Panc1 (cell line): ENCODE data around the gene CDC42EP5. TPM values are rescaled to one million over a fixed set of nuclear protein-coding genes. Genes with fewer than 3 reads are reported as not detected.
A peak's percentile ranks its signal among the peaks of the same experiment; 100 is the strongest.
"Not testable (repeated sequence)": the region's sequence is repeated elsewhere in the genome, so short reads cannot be mapped to it uniquely, and the experiment has no call there.

Experiments
- ATAC-seq: fragments of 200-7000 bp; cut with Tn5 transposase; 2 replicates; pipeline ENCODE4 v1.9.1; 2020; ENCODE audit warnings: mild to moderate bottlenecking, moderate library complexity
- BruUV-seq: library from RNA; stranded (reverse); fragments of 400-500 nt; replicated peaks from 2 replicates; lab custom pipeline; 2021; lab: Mats Ljungman, UMichigan
- CTCF ChIA-PET: fragments of 300-600 bp; sonication (Branson Sonifier 250); formaldehyde crosslinking; loops from one replicate; lab custom pipeline; 2022; ENCODE audit warnings: antibody characterized with exemption; lab: Charles Lee
- POLR2A ChIA-PET: fragments of 300-600 bp; sonication (Branson Sonifier 250); formaldehyde crosslinking; loops from one replicate; lab custom pipeline; 2022; ENCODE audit warnings: antibody characterized with exemption; lab: Charles Lee
- DNase-seq: peaks from one replicate; pipeline ENCODE4 v3.0.0-alpha.2; 2010; ENCODE audit warnings: low read depth, low spot score
- H3K27ac ChIP-seq: 2 replicates; pipeline ENCODE4 v1.5.1; 2011; ENCODE audit warnings: mild to moderate bottlenecking, low read length, inconsistent platforms
- H3K27me3 ChIP-seq: fragments of 200-500 bp; sonication (Bioruptor generic); 2 replicates; pipeline ENCODE4 v1.6.0; 2014; ENCODE audit warnings: low read length, inconsistent platforms; ENCODE audit not compliant: control insufficient read depth, insufficient read depth
- H3K36me3 ChIP-seq: fragments of 200-500 bp; sonication (Bioruptor generic); 2 replicates; pipeline ENCODE4 v1.5.1; 2014; ENCODE audit warnings: inconsistent platforms, mild to moderate bottlenecking, low read length, moderate library complexity; ENCODE audit not compliant: control insufficient read depth, insufficient read depth
- H3K4me1 ChIP-seq: 2 replicates; pipeline ENCODE4 v1.5.1; 2011; ENCODE audit warnings: inconsistent platforms, mild to moderate bottlenecking, low read length, moderate library complexity; ENCODE audit not compliant: control insufficient read depth, insufficient read depth
- H3K4me3 ChIP-seq, 2 experiments: 2 replicates each; pipeline ENCODE4 v1.5.1; 2011 to 2012; ENCODE audit warnings: low read depth in 2 of 2, low read length in 2 of 2, mild to moderate bottlenecking in 2 of 2, inconsistent platforms in 1 of 2, moderate library complexity in 1 of 2
- H3K9me3 ChIP-seq: fragments of 200-500 bp; sonication (Bioruptor generic); 2 replicates; pipeline ENCODE4 v1.5.1; 2014; ENCODE audit warnings: low read depth, mild to moderate bottlenecking, inconsistent platforms, low read length, moderate library complexity; ENCODE audit not compliant: control insufficient read depth, insufficient read depth
- POLR2AphosphoS5 ChIP-seq: IDR thresholded peaks from 2 replicates; pipeline ENCODE4 v1.6.1; 2012; ENCODE audit warnings: mild to moderate bottlenecking, low read depth, low read length, moderate library complexity
- SIN3A ChIP-seq: IDR thresholded peaks from 2 replicates; pipeline ENCODE4 v1.6.1; 2012; ENCODE audit warnings: low read depth, mild to moderate bottlenecking, low read length, moderate library complexity, borderline replicate concordance; ENCODE audit not compliant: insufficient read depth
- TCF7L2 ChIP-seq: IDR thresholded peaks from 2 replicates; pipeline ENCODE4 v1.6.1; 2011; ENCODE audit warnings: mild to moderate bottlenecking, low read depth, low read length, inconsistent platforms
- in situ Hi-C: cut with HindIII; loops from 2 replicates; pipeline ENCODE4 v1.10.0; 2016; ENCODE audit warnings: low sequenced_read_pairs, low pct_unique_long_range_greater_than_20kb
- intact Hi-C: fragments of 100-400 bp; cut with micrococcal nuclease; formaldehyde crosslinking; loops from one replicate; pipeline ENCODE4 v1.10.0; 2022; ENCODE audit not compliant: unreplicated experiment
- total RNA-seq: library from RNA; stranded (reverse); gene quantifications from one replicate; pipeline ENCODE4 v1.2.1, GENCODE V29; 2021; ENCODE audit not compliant: unreplicated experiment
- TF ChIP-seq, protein P1 (sequence below), 2 experiments: IDR thresholded peaks; 2 replicates each; pipeline ENCODE4 v1.6.1; 2011 to 2012; ENCODE audit warnings: low read depth in 2 of 2, control low read depth in 1 of 2, low read length in 1 of 2, mild to moderate bottlenecking in 1 of 2, moderate library complexity in 1 of 2; ENCODE audit not compliant: insufficient read depth in 1 of 2
- TF ChIP-seq, protein P2 (sequence below): fragments of 450-650 bp; IDR thresholded peaks from 2 replicates; pipeline ENCODE4 v1.5.1; 2017; ENCODE audit warnings: mild to moderate bottlenecking

CDC42EP5 gene
- total RNA-seq, 1 experiment from 2014 or later: 7.1 TPM

DNA sequence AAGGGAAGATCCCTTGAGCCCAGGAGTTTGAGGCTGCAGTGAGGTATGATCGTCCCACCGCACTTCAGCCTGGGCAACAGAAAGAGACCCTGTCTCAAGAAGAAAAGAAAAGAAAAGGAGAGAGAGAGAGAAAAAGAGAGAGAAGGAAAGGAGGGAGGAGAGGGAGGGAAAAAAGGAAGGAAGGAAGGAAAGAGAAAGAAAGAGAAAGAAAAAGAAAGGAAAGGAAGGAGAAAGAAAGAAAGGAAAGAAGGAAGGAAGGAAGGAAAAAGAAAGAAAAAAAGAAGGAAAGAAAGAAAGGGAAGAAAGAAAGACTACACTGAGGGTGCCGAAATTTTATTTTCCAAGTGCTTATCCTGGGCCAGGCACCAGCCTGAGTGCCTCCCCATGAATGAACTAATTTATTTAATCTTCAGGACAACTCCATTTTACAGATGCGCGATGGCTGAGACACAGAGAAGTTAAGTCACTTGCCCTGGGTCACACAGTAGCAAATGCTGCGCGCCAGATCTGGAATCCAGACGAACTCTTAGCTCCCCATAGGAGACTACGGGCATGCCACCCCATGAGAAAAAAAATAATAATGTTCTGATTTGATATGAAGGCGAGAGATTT, 2.7 kb downstream of the CDC42EP5 start:
- no peaks in the 10 kb centered on the region for H3K9me3 ChIP-seq
- H3K4me3 ChIP-seq: peak overlapping the region in 1 of 2 experiments; percentile 59; a peak in 2 of 4 replicates
- DNase-seq (no peak), ATAC-seq (no peak; the same call in 1 of the 2 replicates)
- intact Hi-C loops (no loop called here), in situ Hi-C loops (no loop called here)
- H3K27ac ChIP-seq: peak overlapping the region; percentile 48; the same call in 1 of the 2 replicates
- H3K4me1 ChIP-seq: peaks cover 15% of the 10 kb centered on the region
- H3K36me3 ChIP-seq: no peaks in the 10 kb centered on the region
- CTCF ChIA-PET: no interaction called here
- POLR2A ChIA-PET: interaction anchor here (0.6 kb wide), 1 partner anchor 9 kb away, joined by 6 read pairs; no protein-coding TSS in a partner anchor
- BruUV-seq: no TSS peak
- no peak for TF ChIP-seq TCF7L2
- TF ChIP-seq SIN3A: no peak
- TF ChIP-seq, protein P1, sequence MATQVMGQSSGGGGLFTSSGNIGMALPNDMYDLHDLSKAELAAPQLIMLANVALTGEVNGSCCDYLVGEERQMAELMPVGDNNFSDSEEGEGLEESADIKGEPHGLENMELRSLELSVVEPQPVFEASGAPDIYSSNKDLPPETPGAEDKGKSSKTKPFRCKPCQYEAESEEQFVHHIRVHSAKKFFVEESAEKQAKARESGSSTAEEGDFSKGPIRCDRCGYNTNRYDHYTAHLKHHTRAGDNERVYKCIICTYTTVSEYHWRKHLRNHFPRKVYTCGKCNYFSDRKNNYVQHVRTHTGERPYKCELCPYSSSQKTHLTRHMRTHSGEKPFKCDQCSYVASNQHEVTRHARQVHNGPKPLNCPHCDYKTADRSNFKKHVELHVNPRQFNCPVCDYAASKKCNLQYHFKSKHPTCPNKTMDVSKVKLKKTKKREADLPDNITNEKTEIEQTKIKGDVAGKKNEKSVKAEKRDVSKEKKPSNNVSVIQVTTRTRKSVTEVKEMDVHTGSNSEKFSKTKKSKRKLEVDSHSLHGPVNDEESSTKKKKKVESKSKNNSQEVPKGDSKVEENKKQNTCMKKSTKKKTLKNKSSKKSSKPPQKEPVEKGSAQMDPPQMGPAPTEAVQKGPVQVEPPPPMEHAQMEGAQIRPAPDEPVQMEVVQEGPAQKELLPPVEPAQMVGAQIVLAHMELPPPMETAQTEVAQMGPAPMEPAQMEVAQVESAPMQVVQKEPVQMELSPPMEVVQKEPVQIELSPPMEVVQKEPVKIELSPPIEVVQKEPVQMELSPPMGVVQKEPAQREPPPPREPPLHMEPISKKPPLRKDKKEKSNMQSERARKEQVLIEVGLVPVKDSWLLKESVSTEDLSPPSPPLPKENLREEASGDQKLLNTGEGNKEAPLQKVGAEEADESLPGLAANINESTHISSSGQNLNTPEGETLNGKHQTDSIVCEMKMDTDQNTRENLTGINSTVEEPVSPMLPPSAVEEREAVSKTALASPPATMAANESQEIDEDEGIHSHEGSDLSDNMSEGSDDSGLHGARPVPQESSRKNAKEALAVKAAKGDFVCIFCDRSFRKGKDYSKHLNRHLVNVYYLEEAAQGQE (IDR thresholded peaks at IDR 0.05; ENCODE audit: insufficient read depth in 1 of 2, low read depth in 2 of 2, low read length in 1 of 2): no peak
- TF ChIP-seq, protein P2, sequence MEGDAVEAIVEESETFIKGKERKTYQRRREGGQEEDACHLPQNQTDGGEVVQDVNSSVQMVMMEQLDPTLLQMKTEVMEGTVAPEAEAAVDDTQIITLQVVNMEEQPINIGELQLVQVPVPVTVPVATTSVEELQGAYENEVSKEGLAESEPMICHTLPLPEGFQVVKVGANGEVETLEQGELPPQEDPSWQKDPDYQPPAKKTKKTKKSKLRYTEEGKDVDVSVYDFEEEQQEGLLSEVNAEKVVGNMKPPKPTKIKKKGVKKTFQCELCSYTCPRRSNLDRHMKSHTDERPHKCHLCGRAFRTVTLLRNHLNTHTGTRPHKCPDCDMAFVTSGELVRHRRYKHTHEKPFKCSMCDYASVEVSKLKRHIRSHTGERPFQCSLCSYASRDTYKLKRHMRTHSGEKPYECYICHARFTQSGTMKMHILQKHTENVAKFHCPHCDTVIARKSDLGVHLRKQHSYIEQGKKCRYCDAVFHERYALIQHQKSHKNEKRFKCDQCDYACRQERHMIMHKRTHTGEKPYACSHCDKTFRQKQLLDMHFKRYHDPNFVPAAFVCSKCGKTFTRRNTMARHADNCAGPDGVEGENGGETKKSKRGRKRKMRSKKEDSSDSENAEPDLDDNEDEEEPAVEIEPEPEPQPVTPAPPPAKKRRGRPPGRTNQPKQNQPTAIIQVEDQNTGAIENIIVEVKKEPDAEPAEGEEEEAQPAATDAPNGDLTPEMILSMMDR: no peak
- TF ChIP-seq POLR2AphosphoS5: no peak
- H3K27me3 ChIP-seq: no peaks in the 10 kb centered on the region

DNA sequence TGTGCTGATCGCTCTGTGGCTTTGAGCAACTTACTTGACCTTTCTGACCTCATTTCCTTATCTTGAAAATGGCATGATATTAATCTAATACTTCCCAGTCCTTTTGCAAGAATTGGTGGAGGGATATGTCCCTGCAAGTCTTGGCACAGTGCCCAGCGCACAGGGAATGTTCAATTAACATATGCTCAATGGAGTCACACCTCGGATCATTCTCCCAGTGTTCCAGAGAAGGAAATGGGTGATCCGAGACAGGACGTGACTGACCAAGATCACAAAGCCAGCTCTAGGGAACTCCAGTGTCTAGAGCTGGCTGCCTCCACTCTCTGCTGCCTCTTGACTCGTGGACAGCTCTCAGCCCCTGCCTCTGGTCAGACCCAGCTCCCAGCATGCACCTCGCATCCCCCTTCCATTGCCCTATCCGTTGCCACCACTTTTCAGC, 3.6 kb downstream of the CDC42EP5 start:
- in situ Hi-C loops (no loop called here), intact Hi-C loops (no loop called here)
- no peaks in the 10 kb centered on the region for H3K9me3 ChIP-seq
- TF ChIP-seq, protein P1 (IDR thresholded peaks at IDR 0.05; ENCODE audit: insufficient read depth in 1 of 2, low read depth in 2 of 2, low read length in 1 of 2): no peak
- TF ChIP-seq POLR2AphosphoS5 (no peak), SIN3A (no peak), TCF7L2 (no peak)
- TF ChIP-seq, protein P2: no peak
- BruUV-seq: no TSS peak
- POLR2A ChIA-PET: no interaction called here
- H3K27me3 ChIP-seq: no peaks in the 10 kb centered on the region
- DNase-seq (no peak), ATAC-seq (no peak)
- CTCF ChIA-PET: no interaction called here
- H3K36me3 ChIP-seq: no peaks in the 10 kb centered on the region
- no peak overlapping the region for H3K27ac ChIP-seq
- no peak overlapping the region for H3K4me3 ChIP-seq
- peaks cover 15% of the 10 kb centered on the region for H3K4me1 ChIP-seq

DNA sequence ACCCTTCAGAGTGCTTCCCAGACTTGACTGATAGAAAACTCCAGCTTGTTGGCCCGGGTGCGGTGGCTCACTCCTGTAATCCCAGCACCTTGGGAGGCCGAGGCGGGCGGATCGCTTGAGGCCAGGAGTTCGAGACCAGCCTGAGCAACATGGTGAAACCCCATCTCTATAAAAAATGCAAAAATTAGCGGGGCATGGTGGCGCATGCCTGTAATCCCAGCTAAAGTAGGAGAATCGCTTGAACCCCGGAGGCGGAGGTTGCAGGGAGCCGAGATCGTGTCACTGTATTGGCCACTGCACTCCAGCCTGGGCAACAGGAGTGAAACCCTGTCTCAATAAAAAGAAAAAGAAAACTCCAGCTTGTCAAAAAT, 7.0 kb downstream of the CDC42EP5 start:
- H3K27ac ChIP-seq, H3K4me3 ChIP-seq, POLR2A ChIA-PET, H3K27me3 ChIP-seq, H3K36me3 ChIP-seq, CTCF ChIA-PET, in situ Hi-C loops, DNase-seq, ATAC-seq, BruUV-seq, H3K9me3 ChIP-seq, intact Hi-C loops: not testable (repeated sequence)
- H3K4me1 ChIP-seq: peaks cover 28% of the 10 kb centered on the region
